OCI-LY3 (cell line): ENCODE results near the gene NAA15.

Source experiments
- H2AFZ ChIP-seq: fragments of 200-600, 300-600 bp; shearing (Covaris generic); 2 replicates; pipeline ENCODE4 v1.6.0; 2014; ENCODE audit warnings: antibody characterized with exemption, low read depth, low read length
- H3K27ac ChIP-seq: fragments of 200-600, 300-600 bp; sonication (generic); 2 replicates; pipeline ENCODE4 v1.5.1; 2014; ENCODE audit warnings: mild to moderate bottlenecking, low read length, moderate library complexity, mixed read lengths
- H3K27me3 ChIP-seq: fragments of 200-600, 300-600 bp; sonication (generic); 2 replicates; pipeline ENCODE4 v1.6.1; 2014; ENCODE audit warnings: low read depth, low read length, mixed read lengths
- H3K36me3 ChIP-seq: fragments of 200-600, 300-600 bp; sonication (generic); replicated peaks from 2 replicates; pipeline ENCODE3; 2014; ENCODE audit warnings: low read depth, low read length, mixed read lengths
- H3K4me1 ChIP-seq: fragments of 300-600, 200-600 bp; sonication (generic); 2 replicates; pipeline ENCODE4 v1.6.1; 2014; ENCODE audit warnings: low read length, mixed read lengths
- H3K4me2 ChIP-seq: fragments of 200-600, 300-600 bp; sonication (generic); 2 replicates; pipeline ENCODE4 v1.6.1; 2014; ENCODE audit warnings: low read length, mixed read lengths
- H3K4me3 ChIP-seq: fragments of 300-600, 200-600 bp; sonication (generic); 2 replicates; pipeline ENCODE4 v1.5.1; 2014; ENCODE audit warnings: antibody characterized with exemption, mild to moderate bottlenecking, low read length, moderate library complexity
- H3K79me2 ChIP-seq: fragments of 300-600, 200-600 bp; shearing (Covaris generic); 2 replicates; pipeline ENCODE4 v1.6.1; 2014; ENCODE audit warnings: mild to moderate bottlenecking, low read length, mixed read lengths
- H3K9ac ChIP-seq: fragments of 300-600, 200-600 bp; shearing (Covaris generic); 2 replicates; pipeline ENCODE4 v1.6.0; 2014; ENCODE audit warnings: mild to moderate bottlenecking, low read length, moderate library complexity
- H3K9me3 ChIP-seq: fragments of 200-600, 300-600 bp; shearing (Covaris generic); 2 replicates; pipeline ENCODE4 v1.6.1; 2014; ENCODE audit warnings: low read length, mixed read lengths; ENCODE audit not compliant: insufficient read depth
- H4K20me1 ChIP-seq: fragments of 200-600, 300-600 bp; sonication (generic); 2 replicates; pipeline ENCODE4 v1.6.1; 2016; ENCODE audit warnings: low read length, mixed read lengths; ENCODE audit not compliant: insufficient read depth
- CTCF ChIP-seq: fragments of 200-600, 300-600 bp; sonication (generic); IDR thresholded peaks from 2 replicates; pipeline ENCODE4 v1.5.1; 2014; ENCODE audit warnings: antibody characterized with exemption, low read length, low read depth
- EZH2phosphoT487 ChIP-seq: fragments of 200-600 bp; shearing (Covaris generic); IDR thresholded peaks from 2 replicates; pipeline ENCODE4 v1.6.1; 2018; ENCODE audit warnings: antibody characterized with exemption, mixed run types, low read depth

Gene NAA15

DNA sequence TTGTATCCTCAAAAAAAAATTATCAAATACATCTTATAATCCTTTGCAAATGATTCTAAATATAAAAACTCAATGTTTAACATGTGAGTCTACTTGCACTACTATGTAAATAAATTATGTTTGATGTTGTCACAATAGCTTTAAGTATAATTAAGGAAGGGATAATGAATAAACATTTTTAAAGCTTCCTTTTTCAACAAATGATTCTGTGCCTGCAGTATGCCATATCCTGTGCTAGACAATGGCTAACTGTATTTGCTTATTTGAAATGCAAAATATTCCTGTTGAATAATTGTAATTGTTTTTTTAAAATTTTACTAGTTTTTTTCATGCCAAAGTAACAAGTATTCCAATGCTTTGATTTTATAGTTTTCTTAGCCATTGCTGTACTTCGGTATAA lies 60.0 kb downstream of the NAA15 start:
- Histone ChIP-seq H3K79me2 (peaks cover 13% of the 10 kb centered on the region), H3K4me2 (no peak overlapping the region), H3K4me1 (no peaks in the 10 kb centered on the region), H3K9me3 (no peaks in the 10 kb centered on the region), H3K27me3 (no peaks in the 10 kb centered on the region), H3K9ac (no peak overlapping the region), H2AFZ (no peak overlapping the region), H3K4me3 (no peak overlapping the region), H4K20me1 (no peaks in the 10 kb centered on the region), H3K27ac (no peak overlapping the region), H3K36me3 (peaks cover 62% of the 10 kb centered on the region)
- no peak for TF ChIP-seq CTCF

GRCh38 chr4:139367421-139368090 lies 66.3 kb downstream of the NAA15 start:
- no peak overlapping the region for H2AFZ ChIP-seq
- no peaks in the 10 kb centered on the region for H3K4me1 ChIP-seq
- H3K79me2 ChIP-seq: peaks cover 37% of the 10 kb centered on the region
- H3K4me3 ChIP-seq: no peak overlapping the region
- no peaks in the 10 kb centered on the region for H3K27me3 ChIP-seq
- H3K4me2 ChIP-seq: no peak overlapping the region
- H3K27ac ChIP-seq: no peak overlapping the region
- peaks cover 71% of the 10 kb centered on the region for H3K36me3 ChIP-seq
- no peaks in the 10 kb centered on the region for H3K9me3 ChIP-seq
- TF ChIP-seq CTCF: no peak
- TF ChIP-seq EZH2phosphoT487: no peak
- H4K20me1 ChIP-seq: no peaks in the 10 kb centered on the region
- no peak overlapping the region for H3K9ac ChIP-seq

DNA sequence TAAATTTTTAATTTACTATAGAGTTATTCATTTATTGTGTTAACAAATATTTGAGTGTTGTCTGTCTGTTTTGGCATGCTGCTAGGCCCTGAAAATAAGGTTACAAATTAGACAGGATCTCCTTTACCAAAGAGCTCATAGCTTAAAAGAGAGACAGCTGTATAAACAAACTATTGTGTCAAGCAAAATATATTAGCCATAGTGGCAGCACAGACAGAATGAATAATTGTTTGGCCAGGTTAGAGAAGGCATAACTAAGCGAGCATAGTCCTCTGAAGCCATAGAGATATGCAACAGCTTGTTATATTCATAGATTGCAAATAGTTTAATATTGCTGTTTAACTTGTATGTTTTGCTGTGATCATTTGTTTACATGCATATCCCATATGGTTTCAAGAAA lies 67.7 kb downstream of the NAA15 start:
- Histone ChIP-seq H3K4me3 (no peak overlapping the region), H3K4me2 (no peak overlapping the region), H3K27ac (no peak overlapping the region), H3K79me2 (peaks cover 37% of the 10 kb centered on the region), H2AFZ (no peak overlapping the region), H3K36me3 (peaks cover 69% of the 10 kb centered on the region), H3K27me3 (no peaks in the 10 kb centered on the region), H3K9me3 (no peaks in the 10 kb centered on the region), H3K9ac (no peak overlapping the region), H3K4me1 (no peaks in the 10 kb centered on the region), H4K20me1 (no peaks in the 10 kb centered on the region)
- no peak for TF ChIP-seq CTCF
- no peak for TF ChIP-seq EZH2phosphoT487

- Histone ChIP-seq H3K9ac (no peak overlapping the region), H3K27me3 (no peaks in the 10 kb centered on the region), H3K36me3 (peaks cover 71% of the 10 kb centered on the region), H3K4me1 (peaks cover 13% of the 10 kb centered on the region), H3K4me2 (no peak overlapping the region), H3K27ac (no peak overlapping the region), H4K20me1 (0 out of 2 replicates have a peak, but pooled peaks cover 6% of the 10 kb centered on the region), H3K9me3 (no peaks in the 10 kb centered on the region), H2AFZ (no peak overlapping the region), H3K79me2 (peaks cover 20% of the 10 kb centered on the region), H3K4me3 (no peak overlapping the region)
- TF ChIP-seq EZH2phosphoT487: no peak
- TF ChIP-seq CTCF: no peak
Measured at GRCh38 chr4:139374251-139374650, 72.9 kb downstream of the NAA15 start.
